GM21515 (cell line): Measurements from ENCODE around the gene KIF16B.
"Not testable (repeated sequence)": the region's sequence is repeated elsewhere in the genome, so short reads cannot be mapped to it uniquely, and the experiment has no call there.

Source experiments
- ATAC-seq: cut with Tn5 transposase; IDR thresholded peaks from one replicate; pipeline ENCODE4 v1.9.1; 2021; ENCODE audit not compliant: unreplicated experiment

Gene KIF16B

DNA sequence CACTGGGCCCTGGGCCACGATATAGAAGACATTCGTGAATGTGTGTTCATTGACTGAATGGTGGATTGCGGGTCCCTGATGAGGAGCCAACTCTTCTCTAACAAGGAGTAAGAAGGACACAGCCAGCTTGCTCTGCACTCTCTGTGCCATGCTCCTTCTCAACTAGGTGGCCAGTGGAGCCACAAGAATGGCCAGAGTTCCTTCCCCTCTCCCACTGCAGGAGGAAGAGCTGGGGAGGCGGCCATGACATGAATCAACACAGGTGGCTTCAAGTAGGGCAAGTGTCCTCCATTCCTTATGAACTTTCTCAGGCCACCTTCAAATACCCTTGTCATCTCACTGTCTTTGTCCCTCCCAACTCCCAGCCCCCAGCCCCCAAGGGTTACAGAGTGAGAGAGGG is 305.7 kb downstream of the KIF16B start:
- no peak for ATAC-seq

DNA sequence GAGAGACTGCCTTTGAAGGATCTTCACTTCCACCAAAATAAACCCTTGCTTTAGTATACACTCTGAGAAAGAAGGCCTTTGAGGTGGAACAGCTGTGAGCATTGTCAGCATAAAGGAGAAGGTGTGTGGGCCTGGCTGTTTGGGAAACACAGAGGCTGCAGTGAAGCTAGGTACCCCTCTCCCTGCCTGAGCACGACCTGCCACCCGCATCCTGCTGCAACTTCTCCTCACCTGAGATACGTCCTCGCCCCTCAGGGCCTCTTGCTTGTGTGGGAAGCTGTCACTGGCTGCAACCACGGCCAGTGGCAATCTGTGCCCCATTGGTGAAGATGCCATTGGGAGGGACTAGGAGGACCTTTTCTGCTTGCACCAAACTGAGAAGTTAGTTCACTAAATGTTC is 307.9 kb downstream of the KIF16B start:
- ATAC-seq, result no peak

DNA sequence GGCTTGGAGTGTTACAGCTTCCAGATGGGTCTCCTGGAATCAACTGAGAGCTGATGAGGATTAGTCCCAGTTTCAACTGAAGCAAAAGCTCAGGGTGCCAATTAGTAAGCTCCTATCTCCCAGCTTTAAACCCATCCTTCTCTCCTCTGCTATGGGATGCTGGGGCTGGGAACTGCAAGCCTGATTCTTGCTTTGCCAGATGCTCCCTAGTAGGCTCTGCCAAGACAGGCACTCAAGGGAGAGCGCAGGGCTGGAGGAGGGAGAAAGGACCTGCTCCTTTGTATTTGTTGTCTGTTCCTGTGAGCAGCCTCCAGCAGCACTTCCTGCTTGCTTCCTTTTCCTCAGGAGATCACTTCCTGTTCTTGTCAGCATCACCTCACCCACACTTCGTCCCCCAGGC is 309.7 kb downstream of the KIF16B start:
- ATAC-seq, result no peak

DNA sequence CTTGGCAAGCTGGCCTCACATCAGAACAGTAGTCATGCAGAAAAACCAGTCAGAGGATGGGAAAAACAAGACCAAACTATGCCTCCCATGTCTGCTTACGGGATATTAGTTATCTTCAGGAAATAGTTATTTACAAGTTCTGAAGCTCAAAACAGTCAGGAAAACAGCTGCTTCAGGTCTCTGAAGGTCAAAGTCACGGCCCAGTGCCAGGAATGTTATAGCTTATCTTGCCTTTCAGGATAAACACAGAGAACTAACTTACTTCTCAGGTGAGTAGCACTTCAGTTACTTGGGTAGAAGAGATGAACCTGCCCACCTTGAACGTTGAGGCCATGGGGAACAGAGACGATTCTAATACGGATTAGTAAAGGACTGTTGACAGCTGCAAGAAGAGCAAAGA is 310.7 kb downstream of the KIF16B start:
- ATAC-seq, result no peak

GRCh38 chr20:16261733-16262273 is 311.4 kb downstream of the KIF16B start:
- no peak for ATAC-seq

- ATAC-seq, result no peak
Measured at GRCh38 chr20:16260911-16261310, 312.3 kb downstream of the KIF16B start.

- ATAC-seq, result not testable (repeated sequence)
Measured at GRCh38 chr20:16260133-16260532, 313.1 kb downstream of the KIF16B start.

DNA sequence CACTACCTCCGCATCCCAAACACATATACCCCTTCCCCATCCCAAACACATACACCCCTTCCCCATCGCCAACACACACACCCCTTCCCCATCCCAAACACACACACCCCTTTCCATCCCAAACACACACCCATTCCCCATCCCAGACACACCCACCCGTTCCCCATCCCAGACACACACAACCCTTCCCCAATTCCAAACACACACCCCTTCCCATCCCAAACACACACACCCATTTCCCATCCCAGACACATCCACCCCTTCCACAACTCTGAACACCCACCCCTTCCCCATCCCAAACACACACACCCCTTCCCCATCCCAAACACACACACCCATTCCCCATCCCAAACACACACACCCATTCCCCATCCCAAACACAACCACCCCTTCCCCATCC is 314.5 kb downstream of the KIF16B start:
- no peak for ATAC-seq

- ATAC-seq, result no peak
Measured at GRCh38 chr20:16257813-16258430, 315.3 kb downstream of the KIF16B start.

DNA sequence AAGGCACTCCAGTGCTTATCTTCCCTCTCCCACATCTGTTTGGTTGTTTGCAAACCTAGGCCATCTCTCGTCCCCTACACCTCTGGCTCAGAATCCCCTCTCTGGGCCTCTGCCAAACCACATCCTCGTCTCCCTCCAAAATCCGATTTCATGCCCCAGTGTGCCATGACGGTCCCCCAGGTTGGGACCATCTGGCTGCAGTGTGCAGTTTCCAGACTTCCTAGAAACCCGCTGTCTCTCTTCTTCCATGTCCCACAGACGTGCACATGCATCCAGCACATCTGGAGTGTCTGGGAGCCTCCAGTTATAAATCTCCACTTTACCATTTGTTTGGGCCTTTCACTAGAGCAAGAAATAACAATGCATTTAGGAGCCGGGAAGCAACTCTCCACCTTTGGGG is 316.2 kb downstream of the KIF16B start:
- no peak for ATAC-seq

DNA sequence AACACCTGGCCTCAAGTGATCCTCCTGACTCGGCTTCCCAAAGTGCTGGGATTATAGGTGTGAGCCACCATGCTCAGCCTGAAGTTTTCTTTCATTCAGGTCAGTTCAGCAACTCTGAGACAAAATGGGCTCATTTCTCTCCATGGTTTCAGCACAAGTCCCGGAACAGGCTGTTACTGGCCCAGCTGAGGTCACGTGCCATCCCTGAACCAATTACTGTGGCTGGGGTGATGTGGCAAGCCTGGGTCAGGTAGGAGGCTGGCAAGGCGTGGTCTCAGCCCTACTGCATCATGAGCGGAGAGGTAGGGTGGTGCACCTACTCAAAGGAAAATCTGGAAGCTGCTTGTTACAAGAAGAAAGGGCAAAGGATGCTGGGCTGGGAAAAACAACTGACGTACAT is 326.4 kb downstream of the KIF16B start:
- no peak for ATAC-seq

- ATAC-seq, result no peak
Measured at GRCh38 chr20:16246291-16246690, 327.0 kb downstream of the KIF16B start.

GRCh38 chr20:16245879-16246278 is 327.4 kb downstream of the KIF16B start:
- ATAC-seq, result no peak

- ATAC-seq, result no peak
Measured at GRCh38 chr20:16244892-16245291, 328.4 kb downstream of the KIF16B start.

GRCh38 chr20:16243470-16243869 is 329.8 kb downstream of the KIF16B start:
- ATAC-seq, result no peak

- no peak for ATAC-seq
Measured at GRCh38 chr20:16241911-16242310, 331.3 kb downstream of the KIF16B start.

DNA sequence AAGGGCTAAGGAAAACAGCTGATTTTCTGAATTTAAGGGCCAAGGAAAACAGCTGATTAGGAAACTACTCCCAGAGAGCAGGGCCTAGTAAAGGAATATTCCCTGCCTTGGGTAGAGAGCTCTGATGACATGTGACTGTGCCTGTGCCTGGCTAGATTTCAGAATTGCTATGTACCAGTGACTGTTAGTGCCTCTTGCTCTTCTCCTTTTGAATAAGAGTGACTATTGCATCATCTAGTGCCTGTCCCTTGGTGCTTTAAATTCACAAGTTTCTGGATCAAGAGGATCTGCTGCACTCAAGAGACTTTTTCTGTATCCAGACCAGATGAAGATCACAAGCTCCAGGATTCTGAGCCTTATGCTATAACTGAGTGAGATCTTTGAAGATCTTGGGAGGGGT is 332.9 kb downstream of the KIF16B start:
- no peak for ATAC-seq

DNA sequence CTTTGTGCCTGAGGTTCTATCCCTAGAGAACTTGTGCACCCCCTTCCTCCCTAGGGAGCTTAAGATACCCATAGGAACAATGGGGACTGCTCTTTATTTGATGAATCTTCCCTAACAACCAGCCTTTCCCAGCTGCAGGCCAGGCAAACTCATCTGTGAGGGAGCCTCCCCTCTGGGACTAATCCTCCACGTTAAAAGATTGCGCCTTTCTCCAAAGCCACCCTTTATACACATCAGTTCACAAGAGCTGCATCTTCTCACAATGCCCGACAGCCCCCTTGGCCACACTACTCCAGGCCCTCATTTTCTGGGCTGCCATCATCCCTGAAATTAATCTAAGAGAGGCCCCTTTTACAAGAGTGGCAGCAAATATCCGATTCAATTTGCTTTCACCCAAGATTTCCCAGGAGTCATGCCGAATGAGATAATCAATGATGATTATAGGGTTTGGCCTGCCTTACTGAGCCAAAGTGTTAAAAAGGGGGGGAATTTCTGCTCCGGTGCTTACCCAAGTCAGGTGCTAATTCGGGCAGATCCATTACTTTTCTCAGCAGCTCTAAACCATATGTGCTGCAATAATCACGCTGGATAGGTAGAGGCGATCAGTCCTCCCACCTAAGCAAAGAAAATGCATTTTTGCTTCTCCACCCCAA is 336.5 kb downstream of the KIF16B start:
- no peak for ATAC-seq

DNA sequence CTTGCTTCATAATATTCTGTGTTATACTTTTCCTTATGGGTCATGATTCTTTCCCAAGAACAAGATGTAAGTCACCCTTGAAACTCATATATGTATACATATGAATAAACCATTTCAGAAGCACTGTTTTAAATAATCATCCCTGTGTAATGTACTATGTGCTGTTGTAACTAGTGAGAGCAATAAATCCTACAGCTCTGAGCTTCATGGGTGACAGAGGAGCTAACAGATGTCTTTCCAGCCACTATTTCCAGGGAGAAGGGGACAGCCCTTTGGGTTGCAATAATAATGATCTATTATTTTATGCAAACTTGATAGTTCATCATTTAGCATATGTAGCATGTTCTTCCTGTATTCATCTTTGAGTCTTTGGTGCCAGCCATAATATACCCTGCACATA is 342.8 kb downstream of the KIF16B start:
- ATAC-seq, result no peak

DNA sequence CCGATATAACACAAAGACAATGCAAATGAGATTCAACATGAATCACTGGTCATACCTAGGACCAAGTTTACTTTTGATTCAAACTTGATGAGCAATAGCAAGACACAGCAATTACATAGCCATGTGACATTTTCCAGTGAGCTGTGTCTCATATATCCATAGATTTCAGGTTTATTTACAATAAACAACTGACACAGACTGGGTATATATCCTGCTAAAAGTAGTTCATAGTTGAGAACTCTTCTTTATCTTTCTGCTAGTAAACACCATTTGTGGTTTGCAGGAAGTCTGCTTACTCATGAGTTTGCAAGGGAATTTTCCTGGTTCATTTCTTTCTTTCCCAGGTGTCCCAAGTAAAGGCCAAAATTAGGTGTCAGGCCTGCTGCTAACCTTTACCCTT is 343.4 kb downstream of the KIF16B start:
- ATAC-seq, result no peak

GRCh38 chr20:16228722-16229121 is 344.5 kb downstream of the KIF16B start:
- no peak for ATAC-seq

DNA sequence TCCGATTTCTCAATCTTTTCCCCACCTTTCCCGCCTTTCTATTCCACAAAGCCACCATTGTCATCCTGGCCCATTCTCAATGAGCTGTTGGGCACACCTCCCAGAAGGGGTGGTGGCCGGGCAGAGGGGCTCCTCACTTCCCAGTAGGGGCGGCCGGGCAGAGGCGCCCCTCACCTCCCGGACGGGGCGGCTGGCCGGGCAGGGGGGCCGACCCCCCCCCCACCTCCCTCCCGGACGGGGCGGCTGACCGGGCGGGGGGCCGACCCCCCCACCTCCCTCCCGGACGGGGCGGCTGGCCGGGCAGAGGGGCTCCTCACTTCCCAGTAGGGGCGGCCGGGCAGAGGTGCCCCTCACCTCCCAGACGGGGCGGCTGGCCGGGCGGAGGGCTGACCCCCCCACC is 346.3 kb downstream of the KIF16B start:
- not testable (repeated sequence) for ATAC-seq

DNA sequence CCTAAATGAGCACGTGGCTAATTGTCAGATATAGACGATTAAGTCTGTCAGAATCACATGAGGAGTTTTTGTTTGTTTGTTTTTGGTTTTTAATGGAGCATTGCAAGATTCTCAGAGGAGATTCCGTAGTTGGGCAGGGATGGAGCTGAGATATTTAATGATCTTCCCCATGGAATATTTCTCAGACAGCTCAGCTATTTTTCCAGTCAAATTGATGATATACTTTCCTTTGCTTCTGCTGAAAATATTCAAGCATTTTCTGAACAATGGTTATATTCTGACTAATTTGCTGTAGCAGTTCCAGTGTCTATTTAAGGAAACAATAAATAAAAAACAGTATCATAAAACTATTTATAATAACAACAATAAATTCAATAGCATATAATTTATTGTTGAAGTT is 348.4 kb downstream of the KIF16B start:
- no peak for ATAC-seq
